ENCODE measurements around the gene MPP2. TPM values are rescaled to one million over a fixed set of nuclear protein-coding genes. Genes with fewer than 3 reads are reported as not detected.

The MPP2 gene
- total and polyA plus RNA-seq, 2 donors (not counting 3 experiments of a cell fraction or from before 2014, with no cell fraction given), result 1.4 to 1.6 TPM

DNA sequence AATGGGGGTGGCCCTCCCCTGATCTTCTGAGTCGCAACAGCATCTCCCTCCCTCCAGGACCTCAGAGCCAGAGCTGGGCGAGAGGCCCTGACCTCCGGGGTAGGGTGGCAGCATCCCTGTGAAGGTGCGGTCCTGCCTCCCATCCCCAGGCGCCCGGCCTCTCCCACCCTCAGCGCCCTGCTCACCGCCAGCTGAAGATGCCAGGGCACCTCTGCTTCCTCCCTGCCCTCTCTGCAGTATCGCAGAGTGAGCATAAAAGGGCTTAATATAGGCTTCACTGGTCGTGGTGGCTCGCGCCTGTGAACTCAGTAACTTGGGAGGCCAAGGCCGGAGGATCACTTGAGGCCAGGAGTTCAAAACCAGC is 10.7 kb upstream of the MPP2 start:
- no peak overlapping the region for H3K27ac ChIP-seq (ENCODE audit: insufficient read depth, low read depth, low read length)
- dilution Hi-C loops (cut with MboI; ENCODE audit: extremely low pct_ligation_motif_present, low sequenced_read_pairs) (no loop called here), intact Hi-C loops (cut with micrococcal nuclease) (no loop called here)
- no peaks in the 10 kb centered on the region for H3K4me1 ChIP-seq (ENCODE audit: control insufficient read depth, extremely low read depth, insufficient read depth, low read length)
- H3K9ac ChIP-seq (replicated peaks; ENCODE audit: extremely low read depth, insufficient read depth, low read length), result no peak overlapping the region
- POLR2A ChIA-PET, result no interaction called here
- H4K20me1 ChIP-seq (replicated peaks; ENCODE audit: control insufficient read depth, extremely low read depth, insufficient read depth, low read length), result no peaks in the 10 kb centered on the region
- H3K9me1 ChIP-seq (replicated peaks; ENCODE audit: control insufficient read depth, extremely low read depth, insufficient read depth, low read length), result no peaks in the 10 kb centered on the region
- H2AFZ ChIP-seq (ENCODE audit: low read depth, low read length), result no peak overlapping the region
- H3K4me2 ChIP-seq (ENCODE audit: insufficient read depth, low read length), result no peak overlapping the region
- no peaks in the 10 kb centered on the region for H3K79me2 ChIP-seq (ENCODE audit: control insufficient read depth, insufficient read depth, low read length)
- no peaks in the 10 kb centered on the region for H3K9me3 ChIP-seq (replicated peaks; ENCODE audit: control insufficient read depth, insufficient read depth, low read length)
- no TSS peak for BruUV-seq (replicated peaks)
- DNase-seq (ENCODE audit: low read depth, low spot score) (no peak), FAIRE-seq (no peak)
- H3K36me3 ChIP-seq (ENCODE audit: control insufficient read depth in 2 of 2, extremely low read depth in 1 of 2, insufficient read depth in 2 of 2, low read length in 2 of 2), result no peaks in the 10 kb centered on the region
- peaks cover 15 to 23% of the 10 kb centered on the region in 2 experiments for H3K27me3 ChIP-seq (ENCODE audit: control insufficient read depth in 2 of 2, insufficient read depth in 2 of 2, low read length in 2 of 2)
- TF ChIP-seq JUN (IDR thresholded peaks at IDR 0.05; ENCODE audit: borderline replicate concordance, insufficient read depth, insufficient read length, low read depth) (no peak), FOS (IDR thresholded peaks at IDR 0.05; ENCODE audit: borderline replicate concordance, insufficient read depth, low read length) (no peak), POLR2AphosphoS5 (IDR thresholded peaks at IDR 0.05; ENCODE audit: insufficient read depth, low read depth, low read length) (no peak), POLR2A (IDR thresholded peaks at IDR 0.05; ENCODE audit: low read depth, low read length) (no peak), EZH2 (IDR thresholded peaks at IDR 0.05; ENCODE audit: borderline replicate concordance, low read depth, low read length, severe bottlenecking) (no peak), CTCF (IDR thresholded peaks at IDR 0.05; ENCODE audit: extremely low read depth in 1 of 2, insufficient read depth in 1 of 2, low read depth in 1 of 2, low read length in 2 of 2) (no peak), MYC (IDR thresholded peaks at IDR 0.05; ENCODE audit: low read depth, low read length) (no peak), GATA2 (IDR thresholded peaks at IDR 0.05; ENCODE audit: insufficient read depth, insufficient read length, low read depth, low read length) (no peak)
- TF ChIP-seq, protein P1, sequence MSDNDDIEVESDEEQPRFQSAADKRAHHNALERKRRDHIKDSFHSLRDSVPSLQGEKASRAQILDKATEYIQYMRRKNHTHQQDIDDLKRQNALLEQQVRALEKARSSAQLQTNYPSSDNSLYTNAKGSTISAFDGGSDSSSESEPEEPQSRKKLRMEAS (IDR thresholded peaks at IDR 0.05; ENCODE audit: insufficient read depth, insufficient read length), result no peak
- H3K4me3 ChIP-seq (replicated peaks in 1 of 3; ENCODE audit: insufficient read depth in 1 of 3, low read depth in 1 of 3, low read length in 3 of 3), result no peak overlapping the region
- CTCF ChIA-PET, result no interaction called here
